Globus pallidus (tissue), 1 donor: Measurements from ENCODE around the gene BATF2.
"Not testable (repeated sequence)": the region's sequence is repeated elsewhere in the genome, so short reads cannot be mapped to it uniquely, and the experiment has no call there.

Experiments
- DNase-seq: peaks from one replicate; pipeline ENCODE4 v3.0.0-alpha.2; 2015; ENCODE audit warnings: low spot score

The BATF2 gene

DNA sequence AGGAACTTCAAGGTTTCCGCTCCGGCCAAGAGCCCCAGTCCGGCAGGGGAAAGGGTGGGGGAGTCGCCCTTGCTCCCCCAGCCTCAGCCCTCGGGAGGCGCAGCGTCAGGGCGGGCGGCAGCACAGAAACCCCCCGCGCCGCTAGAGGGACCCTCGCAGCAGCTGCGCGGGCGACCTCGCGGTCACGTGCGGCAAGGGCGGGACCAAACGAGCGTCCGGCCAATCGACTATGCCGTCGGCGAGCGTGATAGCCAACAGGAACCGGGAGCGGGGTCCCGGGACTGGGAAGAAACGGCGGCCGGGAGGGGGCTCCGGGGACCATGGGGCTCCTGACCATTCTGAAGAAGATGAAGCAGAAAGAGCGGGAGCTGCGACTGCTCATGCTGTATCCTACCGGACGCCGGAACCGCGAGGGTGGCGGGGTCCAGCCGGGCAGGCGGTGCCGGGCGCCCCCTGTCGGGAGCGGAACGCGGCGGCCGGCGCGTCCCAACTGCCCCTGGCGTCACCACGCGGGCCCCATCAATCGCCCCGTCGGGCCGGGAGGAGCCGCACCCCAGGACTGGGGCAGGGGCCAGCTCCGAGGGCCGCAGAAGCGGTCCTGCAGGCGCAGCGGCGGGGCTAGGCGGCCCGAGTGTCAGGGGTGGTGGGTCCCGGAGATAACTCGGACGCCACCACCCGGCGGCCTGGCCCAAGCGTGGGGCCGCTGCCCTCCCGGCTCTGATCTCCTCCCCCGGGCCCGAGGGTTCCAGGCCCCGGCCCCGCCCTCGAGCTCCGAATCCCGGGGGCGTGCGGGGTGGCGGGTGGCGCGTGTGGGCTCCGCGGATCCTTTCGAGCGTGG, 17.3 kb upstream of the BATF2 start, which contains the start of gene ARL2:
TSS of gene ARL2 (plus strand) at position 273 of the 838 bp plus-strand sequence. CDS start at position 321, 48 bp downstream.
- DNase-seq = peak; percentile 90

DNA sequence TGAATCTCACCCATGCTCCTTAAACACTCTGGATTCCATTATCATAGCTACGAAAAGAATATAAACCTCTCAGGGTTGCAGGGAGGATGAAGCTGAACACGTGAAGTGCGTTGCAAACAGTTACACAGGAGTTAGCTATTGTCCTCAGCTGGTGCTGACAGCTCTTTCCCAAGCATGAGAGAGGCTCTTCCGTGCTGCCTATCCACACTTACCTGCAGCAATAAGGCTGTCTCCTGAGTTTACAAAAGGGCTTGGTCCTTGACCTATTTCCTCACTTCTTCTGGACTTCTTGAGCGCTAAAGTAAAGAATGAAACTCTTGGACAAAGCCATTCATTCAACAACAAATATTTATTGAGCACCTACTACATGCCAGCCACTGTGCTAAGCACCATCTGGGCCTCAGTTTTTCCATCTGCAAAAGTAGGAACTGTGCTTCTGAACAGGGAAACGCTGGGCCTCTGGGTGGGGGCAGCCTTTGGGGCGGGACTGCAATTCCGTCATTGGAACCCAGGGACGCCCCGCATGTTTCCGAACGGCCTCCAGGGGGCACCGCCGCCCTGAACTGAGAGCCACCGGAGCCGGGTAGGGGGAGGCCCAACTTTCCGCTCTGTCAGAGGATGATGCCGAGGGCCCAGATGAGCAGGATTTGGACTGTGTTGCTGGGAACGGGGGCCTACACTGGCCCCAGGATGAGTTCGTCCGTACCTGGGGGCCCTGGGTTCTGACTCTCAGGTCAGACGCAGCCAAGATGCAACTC, 16.5 kb upstream of the BATF2 start:
- DNase-seq = peak; percentile 86

DNA sequence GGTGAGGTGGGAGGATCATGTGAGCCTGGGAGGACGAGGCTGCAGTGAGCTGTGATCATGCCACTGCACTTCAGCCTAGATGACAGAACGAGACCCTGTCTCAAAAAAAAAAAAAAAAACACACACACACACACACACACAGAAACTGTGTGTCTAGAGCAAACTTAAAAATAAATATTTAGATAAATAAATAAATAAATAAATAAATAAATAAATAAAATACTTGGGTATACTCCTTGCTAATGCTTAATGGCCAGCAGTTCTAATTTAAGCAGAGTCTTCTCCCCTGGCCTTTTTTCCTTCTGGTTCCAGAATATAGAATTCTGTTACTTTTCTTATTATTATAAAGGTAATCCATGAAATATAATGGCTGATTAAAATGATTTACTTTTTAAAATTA, 12.1 kb upstream of the BATF2 start:
- DNase-seq = no peak

DNA sequence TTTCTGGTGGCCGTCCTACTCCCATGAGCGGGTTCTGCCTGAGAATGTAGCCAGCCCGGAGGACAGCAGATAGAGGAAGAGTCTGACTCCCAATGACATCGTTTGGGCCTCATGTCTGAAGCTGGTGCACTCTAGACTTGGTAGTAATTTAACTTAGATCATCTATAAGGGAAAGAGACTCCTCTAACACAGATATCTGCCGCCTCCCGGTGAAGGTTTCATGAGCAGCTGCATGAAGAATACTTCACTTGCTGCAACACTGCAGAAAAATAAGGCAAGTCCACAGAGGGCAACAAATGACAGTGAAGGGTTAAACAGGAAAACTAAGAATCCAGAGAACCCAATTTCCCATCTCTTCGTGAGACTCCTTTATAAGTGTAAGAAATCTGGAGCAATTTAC, 11.2 kb upstream of the BATF2 start:
- DNase-seq = no peak

DNA sequence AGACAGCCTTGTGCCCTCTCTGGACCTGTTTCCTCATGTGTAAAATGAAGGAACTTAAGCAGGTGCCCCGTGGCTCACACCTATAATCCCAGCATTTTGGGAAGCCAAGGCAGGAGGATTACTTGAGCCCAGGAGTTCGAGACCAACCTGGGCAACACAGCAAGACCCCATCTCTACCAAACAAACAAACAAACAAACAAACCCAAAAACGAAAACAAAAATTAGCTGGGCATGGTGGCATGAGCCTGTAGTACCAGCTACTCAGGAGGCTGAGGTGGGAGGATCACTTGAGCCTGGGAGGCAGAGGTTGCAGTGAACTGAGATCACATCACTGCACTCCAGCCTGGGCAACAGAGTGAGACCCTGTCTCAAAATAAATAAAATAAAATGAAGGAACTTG, 7.2 kb upstream of the BATF2 start:
- DNase-seq = not testable (repeated sequence)

DNA sequence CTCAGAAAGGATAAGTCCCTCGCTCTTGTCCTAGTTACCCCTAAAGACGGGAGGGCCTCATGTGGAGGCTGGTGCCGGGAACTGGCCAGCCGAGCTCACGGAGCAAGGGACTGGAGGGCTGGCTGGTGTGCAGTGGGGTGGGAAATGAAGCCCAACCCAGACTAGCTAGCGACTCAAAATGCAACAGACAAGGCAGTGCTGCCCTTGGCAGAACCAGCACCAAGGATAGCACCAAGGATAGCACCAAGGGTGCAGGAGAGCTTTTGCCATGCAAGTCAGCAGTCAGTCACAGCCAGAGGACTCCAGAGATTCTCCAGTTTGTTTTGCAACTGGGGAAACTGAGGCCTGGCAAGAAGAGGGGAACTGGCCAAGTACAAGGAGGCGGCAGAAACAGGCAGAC, 6.5 kb upstream of the BATF2 start:
- DNase-seq = no peak

DNA sequence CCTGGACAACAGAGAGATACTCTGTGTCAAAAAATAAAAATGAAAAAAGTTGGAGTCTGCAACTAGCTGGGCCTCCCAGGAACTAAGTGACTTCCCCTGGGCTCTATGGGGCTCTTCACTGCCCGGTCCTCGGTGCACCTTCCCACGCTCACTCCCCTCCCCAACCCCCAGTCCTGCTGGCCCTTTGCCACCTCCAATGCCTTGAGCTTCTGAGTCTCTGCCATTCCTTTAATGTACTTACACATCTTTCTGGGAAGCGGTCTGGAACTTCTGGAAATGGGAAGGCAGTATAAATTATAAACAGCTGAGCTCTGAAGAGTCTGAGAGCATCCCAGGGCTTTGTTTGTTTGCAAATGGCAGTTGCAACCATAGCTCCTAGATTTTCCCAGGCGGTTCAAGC, 5.9 kb upstream of the BATF2 start:
- DNase-seq = no peak

DNA sequence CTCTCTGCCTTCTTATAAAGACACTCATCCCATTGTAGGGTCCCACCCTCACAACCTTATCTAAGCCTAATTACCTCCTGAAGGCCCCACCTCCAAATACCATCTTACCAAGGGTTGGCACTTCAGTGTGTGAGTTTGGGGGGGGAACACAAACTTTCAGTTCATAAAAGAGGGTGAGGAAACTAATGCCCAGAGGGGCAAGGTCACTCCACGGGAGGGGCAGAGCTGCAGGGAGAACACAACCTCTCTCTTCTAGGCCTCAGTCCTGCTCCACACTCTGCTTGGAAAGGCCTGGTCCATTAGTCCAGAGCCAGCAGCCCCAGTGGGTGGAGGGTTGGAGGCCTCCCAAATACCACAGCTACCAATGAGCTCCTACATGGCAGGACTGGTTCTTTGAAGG, 2.7 kb upstream of the BATF2 start:
- DNase-seq = no peak

DNA sequence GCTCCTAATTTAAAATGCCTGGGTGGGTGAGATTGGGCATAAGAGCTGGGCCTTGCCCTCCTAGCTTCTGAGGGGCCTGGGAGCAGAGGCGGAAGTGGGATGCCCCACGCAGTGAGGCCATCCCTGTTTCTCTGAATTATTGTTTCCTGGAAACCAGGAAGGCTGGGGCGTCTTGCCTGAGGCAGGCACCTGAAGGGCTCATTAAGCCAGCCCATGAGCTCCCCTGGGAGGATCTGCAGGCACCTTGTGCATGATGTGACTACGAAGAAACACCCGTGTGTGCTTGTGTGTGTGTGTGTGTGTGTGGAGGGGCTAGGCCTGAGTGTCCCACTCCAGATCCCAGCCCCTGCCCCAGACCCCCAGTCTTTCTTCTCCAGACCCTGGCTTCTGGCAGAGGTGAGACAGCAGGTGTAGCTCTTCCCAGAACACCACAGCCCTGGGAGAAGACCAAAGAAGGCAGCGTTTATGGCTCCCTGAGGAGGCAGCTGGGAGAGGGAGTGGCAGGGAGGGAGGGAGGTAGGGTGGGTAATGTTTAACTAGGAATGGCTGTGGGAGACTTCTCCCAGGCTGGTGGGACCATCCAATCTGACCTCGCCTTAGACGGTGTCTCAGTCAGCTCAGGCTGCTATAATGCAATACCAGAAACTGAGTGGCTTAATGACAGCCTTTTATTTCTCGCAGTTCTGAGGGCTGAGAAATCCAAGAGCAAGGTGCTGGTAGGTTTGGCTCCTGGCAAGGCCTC, 2.1 kb upstream of the BATF2 start:
- DNase-seq = no peak

DNA sequence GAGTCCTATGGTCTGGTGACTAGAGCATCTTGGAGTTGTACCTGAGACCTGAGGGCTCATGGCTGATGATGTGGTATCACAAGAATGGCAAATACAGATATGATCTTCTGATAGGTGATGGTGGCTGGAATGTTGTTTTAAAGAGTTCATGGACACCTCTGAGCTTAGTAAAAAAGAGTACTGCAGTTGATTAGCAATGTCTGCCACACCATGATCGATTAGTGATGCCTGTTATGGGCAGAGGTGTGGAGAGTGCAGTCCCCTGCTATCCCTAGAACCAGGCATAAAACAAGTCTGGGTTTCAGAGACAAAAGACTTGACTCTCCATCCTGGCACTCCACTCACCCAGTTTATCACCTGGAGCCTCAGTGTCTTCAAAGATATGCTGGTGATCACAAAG, 1.4 kb upstream of the BATF2 start:
- DNase-seq = no peak

DNA sequence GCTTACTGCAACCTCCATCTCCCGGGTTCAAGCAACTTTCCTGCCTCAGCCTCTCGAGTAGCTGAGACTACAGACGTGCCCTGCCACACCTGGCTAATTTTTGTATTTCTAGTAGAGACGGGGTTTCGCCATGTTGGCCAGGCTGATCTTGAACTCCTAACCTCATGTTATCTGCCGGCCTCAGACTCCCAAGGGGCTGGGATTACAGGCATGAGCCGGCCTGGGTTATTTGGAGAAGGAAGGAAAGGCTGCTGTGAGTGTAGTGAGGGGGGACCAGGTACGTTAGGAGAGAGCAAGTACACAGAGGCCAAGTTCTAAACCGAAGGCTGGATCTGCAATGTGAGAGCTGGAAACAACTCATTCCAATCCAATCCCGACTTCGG, 453 bp downstream of the BATF2 start:
- no peak for DNase-seq

DNA sequence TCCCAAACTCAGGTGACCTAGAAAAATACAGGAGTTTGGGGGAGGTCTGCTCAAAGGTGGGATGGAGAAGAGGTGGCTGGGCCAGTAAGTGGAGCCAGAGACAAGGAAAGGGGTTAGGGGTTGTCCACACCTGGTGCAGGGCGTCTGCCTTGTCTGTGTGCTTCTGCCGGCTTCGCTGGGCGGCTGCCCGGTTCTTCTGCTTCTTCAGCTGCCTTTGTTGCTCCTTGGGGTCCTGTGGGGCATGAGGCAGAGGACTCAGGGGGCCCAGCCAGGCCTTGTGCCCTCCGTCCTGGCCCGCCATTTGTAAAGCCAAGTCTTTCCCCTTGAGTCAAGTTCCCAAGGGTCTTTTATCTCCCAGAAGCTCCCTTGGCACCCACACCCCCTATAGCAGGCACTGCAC, 2.5 kb downstream of the BATF2 start:
- no peak for DNase-seq

DNA sequence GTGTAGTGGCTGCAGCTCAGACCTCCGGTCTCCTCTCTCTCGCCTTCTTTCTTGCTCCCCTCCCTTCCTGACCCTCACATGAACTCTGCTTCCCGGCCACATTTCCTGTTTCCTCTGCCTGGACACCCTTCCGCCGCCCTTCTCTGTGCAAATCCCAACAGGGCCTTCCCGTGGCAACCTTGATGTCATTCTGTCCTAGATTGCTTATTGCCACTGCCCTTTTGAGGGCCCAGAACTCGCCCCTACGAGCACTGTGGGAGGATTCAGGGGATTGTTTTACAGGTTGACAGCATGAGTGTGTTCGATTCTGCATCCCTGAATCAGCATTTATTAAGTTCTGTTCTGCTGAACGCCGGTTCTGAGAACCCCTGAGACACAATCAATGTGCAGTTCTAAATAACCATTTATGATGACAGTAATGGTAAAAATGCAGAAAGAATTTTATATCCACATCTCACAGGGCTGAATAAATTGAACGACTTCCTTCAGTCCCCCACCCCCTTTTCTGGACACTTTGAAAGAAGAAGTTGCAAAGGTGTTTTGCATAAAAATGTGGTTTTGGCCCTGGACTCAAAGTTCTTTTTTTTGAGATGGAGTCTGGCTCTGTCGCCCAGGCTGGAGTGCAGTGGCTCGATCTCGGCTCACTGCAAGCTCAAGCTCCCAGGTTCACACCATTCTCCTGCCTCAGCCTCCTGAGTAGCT, 6.4 kb downstream of the BATF2 start:
- no peak for DNase-seq

DNA sequence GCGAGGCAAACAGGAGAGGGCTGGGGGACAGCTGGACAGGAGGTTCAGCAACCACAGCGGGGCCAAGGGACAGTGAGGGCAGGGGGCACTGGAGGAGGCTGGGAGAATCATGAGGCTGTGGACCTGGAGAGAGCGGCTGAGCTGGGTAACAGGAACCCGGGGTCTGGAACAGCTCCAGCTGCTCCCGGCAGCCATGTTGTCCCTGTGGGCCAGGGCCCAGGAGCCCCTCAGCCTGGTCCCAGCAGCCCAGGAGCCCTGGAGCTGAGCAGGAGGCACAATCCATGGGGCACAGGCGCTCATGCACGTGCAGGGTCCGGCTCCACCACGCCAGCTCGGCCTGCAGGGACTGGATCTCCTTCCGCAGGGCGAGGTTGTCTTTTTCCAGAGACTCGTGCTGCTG, 7.4 kb downstream of the BATF2 start:
- no peak for DNase-seq

DNA sequence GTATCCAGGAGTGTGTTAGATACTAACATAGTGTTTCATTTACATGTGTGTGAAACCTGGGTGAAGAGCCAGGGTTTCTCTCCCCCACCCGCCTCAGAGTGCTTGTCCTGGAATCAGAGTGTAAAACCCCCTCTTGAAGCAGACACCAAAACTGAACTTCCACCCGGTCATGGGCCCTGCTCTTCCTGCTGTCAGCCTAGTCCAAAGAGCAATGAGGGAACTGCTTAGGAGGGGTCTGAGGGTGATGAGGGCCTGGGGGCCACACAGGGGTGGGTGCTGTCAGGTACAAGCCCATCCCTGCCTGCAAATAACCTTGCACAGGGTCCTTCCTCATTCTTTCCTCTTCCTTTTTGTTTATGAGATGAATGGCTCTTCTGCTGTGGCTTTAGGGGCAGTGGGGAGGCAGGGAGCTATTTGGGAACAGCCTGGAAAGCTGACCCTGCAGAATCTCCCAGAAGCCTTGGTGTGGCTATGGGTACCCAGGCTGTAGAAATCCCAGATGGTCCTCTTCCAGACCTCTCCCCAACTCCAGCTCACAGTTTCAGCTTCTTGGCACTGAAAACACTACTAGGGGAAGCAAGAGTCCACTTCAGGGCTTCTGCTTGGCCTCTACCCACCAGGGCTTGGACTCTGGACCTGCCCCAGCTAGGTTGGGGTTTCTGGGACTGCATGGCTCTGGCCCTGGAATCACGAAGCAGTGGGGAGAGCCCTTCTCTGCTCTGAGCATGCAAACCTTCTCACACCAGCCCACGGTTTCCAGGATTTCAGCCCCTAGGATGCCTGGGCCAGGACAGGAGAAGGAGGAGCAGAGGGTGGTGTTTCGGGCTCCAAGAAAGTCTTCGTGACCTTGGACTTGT, 8.5 kb downstream of the BATF2 start:
- no peak for DNase-seq

DNA sequence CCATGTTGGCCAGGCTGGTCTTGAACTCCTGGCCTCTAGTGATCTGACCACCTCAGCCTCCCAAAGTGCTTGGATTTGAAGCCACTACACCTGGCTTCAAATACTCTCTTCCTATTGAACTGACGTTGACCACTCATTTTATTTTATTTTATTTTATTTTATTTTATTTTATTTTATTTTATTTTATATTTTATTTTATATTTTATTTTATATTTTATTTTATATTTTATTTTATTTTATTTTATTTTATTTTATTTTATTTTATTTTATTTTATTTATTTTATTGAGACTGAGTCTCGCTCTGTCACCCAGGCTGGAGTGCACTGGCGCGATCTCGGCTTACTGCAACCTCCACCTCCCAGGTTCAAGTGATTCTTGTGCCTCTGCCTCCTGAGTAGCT, 13.4 kb downstream of the BATF2 start:
- DNase-seq = not testable (repeated sequence)

DNA sequence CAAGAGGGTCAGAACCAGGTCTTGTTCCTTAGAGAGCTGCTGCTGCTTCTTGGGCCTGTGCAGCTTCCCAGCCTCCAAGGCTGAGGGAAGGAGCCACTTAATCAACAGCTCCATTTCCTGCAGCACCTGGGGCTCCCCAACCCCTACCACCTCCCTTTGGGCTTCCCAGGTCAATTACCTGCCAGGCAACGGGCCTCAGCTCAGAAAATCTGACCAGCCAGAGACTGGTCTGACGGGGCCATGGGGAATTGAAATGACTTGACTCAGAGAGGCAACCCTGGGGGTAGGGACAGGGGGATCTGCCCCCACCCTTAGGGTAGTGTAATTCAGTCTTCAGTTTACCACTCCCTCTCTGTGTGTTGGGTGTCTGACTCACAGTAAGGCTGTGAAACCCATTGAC, 20.1 kb downstream of the BATF2 start:
- DNase-seq = no peak

DNA sequence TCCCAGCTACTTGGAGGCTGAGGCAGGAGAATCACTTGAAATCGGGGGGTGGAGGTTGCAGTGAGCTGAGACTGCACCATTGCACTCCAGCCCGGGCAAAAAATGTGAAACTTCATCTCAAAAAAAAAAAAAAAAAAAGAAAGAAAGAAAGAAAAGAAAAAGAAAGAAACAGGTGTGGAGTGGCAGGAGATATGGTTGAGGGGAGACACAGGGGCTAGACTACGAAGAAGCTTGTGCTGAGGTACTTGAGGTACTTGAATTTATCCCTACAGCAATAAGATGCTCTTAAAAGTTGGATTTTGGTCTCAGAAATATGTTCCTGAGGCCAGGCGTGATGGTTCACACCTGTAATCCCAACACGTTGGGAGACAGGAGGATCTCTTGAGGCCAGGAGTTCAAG, 22.6 kb downstream of the BATF2 start:
- DNase-seq = no peak

DNA sequence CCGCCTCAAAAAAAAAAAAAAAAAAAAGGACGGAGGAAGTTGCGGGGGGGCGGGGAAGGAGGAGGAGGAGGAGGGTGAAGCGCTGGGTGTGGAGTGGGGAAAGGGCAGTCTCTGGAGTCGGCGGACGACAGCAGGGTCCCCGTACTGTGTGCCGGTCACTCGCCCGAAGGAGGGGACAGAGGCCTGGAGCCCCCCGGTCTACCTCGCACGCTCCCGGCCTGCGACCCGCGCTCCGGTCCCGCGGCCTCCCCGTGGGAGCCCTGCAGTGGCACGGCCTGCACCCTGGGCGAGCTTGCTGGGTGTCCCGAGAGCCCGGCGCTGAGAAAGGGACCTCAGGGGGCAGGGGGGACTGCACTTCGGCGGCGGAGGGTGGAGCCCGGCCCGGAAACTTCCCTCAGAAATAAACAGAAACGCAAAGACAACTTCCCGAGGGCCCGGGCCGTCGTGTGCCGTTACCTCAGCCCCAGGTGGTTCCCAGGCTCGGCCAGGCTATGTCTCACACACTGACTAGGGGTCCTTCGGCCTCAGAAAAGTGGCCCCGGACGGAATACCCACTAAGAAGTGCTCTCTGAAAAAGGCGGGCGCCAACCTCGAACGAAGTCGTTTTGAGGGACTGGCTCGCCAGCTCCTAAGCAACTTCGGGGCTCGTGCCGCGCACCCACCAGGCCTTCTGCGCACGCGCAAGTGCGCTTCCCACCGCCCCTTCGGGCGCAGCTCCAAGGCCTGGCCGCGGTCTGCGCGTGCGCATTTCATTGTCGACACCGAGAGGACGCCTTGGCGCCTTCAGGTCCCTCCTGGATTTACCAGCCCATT, 25.1 kb downstream of the BATF2 start, which contains the start of gene MAJIN:
TSS of gene MAJIN (minus strand) at position 688 of the 813 bp plus-strand sequence. CDS start 12,703 bp downstream, outside the sequence.
- peak; percentile 50 for DNase-seq

DNA sequence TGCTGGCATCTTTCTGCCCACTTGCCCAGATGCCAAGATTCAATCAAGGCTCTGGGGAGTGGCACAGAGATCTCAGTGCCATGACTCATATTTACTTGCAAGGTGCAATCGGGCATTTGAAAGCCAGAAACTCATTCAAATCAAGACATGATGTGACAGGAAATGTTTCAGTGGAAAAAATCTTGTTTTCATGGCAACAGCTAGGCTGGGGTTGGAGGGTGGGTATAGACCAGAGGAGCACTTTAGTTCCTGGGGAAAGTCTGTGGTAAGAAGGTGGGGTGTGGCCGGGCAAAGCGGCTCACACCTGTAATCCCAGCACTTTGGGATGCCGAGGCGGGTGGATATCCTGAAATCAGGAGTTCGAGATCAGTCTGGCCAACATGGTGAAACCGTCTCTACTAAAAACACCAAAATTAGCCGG, 26.0 kb downstream of the BATF2 start:
- no peak for DNase-seq
